GM18526 (cell line): Measurements from ENCODE around the gene DSCAML1.

Experiments
- POLR2A ChIP-seq: IDR thresholded peaks from 3 replicates; pipeline ENCODE4 v1.6.1; 2011; ENCODE audit not compliant: insufficient read length; ENCODE audit errors: extremely low read depth

DSCAML1 gene

DNA sequence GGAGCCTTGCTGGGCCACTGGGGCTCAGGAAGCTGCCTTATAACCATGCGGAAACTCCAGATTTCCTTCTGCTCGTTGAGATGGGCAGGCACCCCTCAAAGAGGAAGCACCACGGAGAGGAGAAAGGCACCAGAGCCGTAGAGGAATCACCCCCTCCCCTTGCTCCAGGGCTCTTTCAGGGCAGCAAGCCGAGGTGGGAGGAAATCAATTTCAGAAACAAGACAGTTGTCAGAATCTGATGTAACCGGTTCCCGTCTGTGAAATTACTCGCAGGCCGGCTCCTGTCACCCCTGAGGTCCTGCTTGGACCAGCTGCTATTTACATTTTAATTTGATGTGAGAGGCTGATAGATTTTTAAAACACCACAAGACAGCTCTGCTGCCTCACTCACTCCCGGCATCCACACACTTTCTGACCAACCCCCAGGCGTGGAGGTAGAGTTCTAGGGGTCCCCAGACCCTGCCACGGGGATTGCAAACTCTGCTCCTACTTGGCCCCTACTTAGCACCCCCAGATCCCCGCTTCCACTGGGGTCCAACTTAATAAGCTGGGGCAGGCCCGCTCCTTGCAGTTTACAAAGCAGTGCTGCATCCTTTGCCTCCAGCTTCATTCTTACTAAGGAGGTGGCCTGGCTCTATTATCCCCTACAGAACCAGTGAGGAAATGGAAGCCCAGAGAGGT lies 306.9 kb downstream of the DSCAML1 start:
- no peak for TF ChIP-seq POLR2A

DNA sequence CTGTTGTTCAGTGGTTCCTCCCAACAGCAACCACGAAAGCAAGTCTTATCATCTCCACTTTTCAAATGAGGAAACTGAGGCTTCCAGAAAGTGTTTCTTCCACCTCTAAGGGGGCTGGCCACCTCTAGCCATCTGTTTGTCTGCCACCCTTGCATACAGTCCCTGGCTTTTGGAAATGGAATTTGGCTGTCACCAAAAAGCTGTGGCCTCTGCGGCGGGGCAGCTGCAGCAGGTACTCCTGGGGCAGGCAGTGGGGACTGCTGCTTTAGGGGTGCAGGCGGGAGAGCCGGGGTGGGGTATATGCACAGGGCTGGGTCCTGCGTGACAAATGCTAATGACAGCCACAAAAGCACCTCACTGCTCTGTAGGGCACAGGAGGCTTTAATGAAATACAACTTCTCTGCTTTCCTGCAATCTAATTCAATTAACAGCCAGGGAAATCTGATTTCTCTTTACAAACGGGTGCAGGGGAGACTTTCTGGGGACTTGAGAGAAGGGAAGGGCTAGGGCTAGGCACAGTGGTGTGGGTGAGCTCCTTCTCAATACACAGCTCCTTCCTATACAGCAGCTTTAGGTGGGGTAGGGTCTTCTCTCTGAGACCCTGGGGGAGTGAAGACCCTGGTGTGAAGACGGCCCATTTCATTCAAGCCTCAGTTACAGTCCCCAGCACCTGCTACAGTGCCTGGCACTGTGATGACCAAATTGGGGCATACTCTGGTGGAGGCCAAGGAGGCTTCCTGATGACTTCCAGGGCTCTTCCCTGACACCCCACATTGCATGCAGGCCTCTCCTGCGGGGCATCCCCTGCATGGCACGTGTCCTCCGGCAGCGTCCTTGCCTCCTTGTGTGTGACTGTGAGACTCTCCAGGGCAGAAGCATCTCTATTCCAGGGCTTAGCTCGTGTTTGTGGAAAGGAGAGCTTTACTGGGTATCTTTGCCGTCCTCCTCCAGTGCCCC lies 307.7 kb downstream of the DSCAML1 start:
- no peak for TF ChIP-seq POLR2A

DNA sequence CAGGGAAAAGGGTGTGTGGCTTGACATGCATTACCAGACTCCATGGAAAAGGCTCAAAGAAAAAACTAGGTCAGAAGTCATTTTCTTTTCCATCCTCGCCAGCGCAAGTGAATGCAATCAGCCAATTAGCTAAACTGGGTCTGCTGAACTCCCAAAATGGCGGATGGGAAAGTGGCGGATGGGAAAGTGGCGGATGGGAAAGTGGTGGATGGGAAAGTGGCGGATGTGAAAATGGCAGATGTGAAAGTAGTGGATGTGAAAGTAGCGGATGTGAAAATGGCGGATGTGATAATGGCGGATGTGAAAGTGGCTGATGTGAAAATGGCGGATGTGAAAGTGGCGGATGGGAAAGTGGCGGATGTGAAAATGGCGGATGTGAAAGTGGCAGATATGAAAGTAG lies 311.0 kb downstream of the DSCAML1 start:
- TF ChIP-seq POLR2A: no peak

DNA sequence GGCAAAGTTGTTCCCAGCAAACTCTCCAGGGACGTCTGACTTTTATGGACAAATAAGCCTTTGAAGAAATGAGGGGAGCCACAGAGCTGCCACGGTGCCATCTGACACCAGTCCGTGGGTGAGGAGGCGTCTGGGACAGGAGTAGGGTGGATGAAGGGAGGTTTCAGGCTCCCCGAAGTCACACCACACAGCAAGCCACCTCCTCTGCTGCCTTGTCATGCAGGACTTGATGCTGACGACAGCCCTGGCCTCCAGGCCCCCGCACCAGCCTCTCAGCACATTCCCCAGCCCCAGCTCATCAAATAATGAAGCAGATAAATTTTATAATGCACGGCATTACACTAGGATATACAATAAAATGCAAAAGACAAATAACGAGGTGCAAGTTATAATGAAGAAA lies 312.9 kb downstream of the DSCAML1 start:
- TF ChIP-seq POLR2A: no peak

DNA sequence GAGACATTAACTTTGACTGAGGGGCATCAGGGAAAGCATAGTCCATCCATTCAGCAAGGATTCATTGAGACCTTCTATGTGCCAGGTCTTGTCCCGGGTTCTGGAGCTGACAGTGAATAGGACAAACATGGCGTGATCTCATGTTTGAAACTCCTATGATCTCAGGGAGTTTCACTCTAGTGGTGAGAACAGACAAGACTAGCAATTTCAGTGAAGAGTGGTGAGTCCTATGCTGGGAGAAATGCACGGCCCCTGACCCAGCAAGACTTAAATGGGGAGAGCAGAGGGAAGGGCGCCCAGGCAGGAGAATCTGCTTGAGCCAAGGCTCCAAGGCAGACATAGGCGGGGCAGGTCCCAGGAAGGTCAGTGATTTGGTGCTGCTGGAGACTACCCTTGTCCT lies 313.6 kb downstream of the DSCAML1 start:
- TF ChIP-seq POLR2A: no peak

DNA sequence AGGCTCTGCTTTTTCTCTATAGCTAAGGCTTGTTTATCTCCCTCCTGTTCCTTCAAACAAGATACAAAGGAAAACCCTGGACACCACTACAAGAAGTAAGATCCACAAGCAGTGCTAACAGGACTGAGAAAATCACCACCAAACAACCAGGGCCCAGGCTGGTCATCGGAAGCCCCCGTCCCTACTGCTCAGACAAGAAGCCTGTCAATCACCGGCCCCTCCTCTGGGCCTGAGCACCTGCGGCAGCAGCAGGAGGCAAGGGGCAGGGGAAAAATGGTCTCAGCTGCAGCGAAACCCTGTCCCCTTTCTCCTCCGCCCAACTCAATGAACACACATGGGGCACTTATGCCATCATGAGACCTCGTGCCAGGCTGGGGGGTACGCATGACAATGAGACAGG lies 314.1 kb downstream of the DSCAML1 start:
- TF ChIP-seq POLR2A: no peak

DNA sequence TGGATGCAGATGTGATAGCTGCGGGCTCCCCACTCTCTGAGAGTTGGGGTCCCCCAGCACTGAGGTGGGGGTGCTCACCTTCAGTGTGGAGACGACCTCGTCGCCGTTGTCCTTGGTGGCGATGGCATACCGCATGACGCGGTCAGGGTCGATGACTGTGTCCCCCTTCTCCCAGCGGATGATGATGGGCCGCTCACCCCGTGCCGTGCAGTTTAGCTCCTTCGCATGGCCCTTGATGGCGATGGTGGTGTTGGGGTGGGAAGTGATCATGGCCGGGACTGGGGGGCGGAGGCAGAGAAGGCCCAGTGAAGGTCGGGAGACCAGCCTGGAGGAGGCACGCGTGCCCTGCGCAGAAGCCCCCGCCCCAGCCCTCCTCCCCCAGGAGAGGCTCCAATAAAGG lies 315.1 kb downstream of the DSCAML1 start:
- no peak for TF ChIP-seq POLR2A

DNA sequence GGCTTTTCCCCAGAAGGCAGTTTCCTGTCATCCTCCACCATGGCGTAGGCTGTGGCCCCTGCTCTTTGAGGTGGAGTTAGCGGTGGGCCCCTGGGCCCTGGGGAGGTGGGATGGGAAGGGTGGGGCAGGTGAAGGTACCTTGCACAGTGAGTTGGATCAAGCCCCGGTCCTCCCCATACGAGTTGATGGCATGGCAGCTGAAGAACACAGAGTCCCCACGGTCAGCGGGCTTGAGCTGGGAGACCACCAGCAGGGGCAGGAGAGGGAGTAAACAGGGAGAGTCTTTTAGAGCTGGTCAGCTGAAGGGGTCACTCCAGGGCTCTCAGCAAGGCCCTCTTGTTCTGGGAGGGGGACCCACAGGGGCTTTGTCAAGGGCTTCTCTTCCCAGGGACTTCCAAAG lies 316.0 kb downstream of the DSCAML1 start:
- TF ChIP-seq POLR2A: no peak

DNA sequence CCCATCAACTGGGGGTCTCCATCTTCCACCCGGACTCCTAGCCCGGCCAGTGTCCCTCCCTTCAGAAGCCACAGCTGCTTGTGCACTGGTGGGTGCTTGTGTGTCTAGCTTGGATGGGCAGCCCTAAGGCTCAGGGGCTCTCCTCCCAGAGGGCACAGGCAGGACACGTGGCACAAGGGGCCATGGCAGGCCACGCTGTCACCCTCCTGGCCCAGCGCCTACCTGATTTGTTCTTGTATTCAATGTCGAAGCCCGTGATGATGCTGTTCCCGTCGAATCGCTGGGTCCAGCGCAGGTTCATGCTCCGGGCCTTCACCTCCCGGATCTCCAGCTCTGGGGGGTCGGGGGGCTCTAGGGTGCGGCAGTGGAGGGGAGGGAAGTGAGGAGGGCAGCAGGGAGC lies 316.8 kb downstream of the DSCAML1 start:
- TF ChIP-seq POLR2A: no peak

DNA sequence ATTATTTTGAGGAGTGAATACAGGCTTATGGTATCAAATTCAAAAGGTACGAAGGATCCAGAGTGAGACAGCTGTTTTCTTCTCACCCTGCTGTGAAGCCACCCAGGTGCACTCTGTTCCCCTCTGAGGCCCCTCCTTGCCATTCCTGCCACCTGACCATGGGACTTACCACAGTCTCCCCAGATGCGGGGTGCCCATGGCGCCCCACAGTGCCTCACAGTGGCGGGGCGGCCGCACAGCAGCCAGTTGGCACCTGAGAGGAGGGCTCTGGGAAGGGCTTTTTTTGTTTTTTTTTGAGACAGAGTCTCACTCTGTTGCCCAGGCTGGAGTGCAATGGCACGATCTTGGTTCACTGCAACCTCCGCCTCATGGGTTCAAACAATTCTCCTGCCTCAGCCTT lies 317.6 kb downstream of the DSCAML1 start:
- no peak for TF ChIP-seq POLR2A

DNA sequence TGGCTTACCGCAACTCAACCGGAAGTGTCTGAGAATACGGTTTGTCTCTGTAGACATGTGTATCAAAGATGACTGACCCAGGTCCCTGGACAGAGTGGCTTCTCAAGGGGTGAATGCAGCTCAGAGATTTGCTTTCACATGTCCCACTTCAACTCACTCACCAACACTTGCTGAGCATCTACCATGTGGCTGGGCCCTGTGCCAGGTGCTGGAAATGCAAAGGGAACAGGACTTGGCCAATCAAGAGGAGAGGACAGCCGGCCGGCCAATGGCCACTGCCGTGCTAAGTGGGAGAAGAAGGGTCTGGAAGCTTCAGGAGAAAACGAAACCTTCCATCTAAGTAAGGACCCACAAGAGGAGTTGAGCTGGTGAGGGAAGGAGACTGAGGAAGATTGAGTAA lies 318.1 kb downstream of the DSCAML1 start:
- TF ChIP-seq POLR2A: no peak

DNA sequence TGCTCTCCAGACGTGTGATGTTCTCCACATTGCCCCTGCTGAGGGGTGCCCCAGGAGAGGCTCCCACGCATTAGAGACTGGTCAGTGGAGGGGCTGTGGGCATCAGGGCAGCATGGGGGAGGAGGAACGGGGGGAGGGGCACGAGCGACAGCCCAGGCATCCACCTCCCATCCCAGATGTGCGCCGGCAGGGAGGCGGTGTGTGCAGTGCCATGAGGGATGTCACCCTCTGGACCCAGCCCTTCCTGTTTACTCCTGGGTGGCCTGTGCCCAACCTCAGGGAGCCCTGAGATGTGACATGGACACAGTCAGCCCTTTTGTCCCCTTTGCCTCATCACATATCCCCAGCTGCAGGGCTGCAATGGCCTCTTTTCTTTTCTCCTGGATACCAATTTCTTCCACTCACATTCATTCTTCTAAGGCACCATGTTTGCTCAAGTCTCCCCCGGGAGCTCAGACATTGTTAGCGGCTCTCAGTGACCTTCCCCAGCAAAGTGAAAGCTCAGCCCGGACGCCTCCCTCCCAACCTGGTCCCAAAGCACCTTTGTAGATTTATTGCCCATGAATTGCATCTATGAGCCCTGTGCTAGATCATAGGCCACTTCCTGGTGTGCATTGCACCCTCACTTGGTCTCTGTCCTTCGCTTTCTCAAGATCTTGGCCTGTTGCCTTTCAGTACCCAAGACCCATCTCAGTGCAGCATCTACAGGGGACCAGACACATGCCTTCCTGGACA lies 318.7 kb downstream of the DSCAML1 start:
- no peak for TF ChIP-seq POLR2A

DNA sequence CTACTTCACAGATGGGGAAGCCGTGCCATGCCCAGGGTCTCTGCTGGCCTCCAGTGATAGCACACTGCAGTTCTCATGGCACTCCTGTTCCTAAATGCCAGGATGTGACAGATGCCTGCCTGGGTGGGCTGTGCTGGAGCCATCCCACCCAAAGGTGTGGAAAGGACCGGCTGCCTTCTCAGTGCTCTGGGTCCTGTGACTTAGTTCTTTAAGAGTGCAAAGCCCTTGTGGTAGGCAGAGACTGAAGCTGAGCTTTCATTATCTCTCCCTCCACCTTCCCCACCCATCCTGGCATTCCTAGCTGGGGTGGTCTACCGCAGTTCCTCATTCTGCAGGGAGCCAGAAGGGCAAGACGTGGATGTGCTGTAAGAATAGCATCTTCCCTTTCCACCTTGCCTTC lies 319.3 kb downstream of the DSCAML1 start:
- no peak for TF ChIP-seq POLR2A

DNA sequence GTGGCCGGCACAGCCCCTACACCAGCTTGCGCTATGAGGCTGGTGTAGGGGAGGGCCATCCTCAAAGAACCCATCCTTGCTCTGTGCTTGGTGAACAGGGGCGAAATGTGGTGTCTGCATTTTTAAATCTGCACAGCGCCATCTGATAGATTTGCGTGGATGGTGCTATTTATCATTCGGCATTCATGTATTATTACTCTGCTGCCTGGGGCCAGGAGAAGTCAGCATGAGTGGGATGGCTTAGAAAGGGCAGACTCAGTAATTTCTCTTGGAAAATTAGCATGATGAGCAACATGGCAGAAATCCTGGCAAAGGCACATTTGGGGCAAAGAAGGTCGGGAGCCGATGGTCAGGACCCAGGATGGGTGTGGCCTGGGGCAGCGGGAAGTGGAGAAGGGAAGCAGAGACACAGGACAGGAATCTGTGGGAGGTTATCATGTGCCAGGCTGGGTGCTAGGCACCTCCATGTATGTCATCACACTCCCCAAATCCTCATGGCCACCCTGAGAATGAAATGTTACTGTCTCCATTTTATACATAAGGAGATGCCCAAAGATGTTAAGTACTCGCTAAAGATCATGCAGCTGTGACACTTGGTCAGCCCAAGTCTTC lies 320.4 kb downstream of the DSCAML1 start:
- TF ChIP-seq POLR2A: no peak
